Putamen (tissue), 1 donor: ENCODE measurements around the gene GFOD2.

ENCODE experiments used
- DNase-seq: peaks from one replicate; pipeline ENCODE4 v3.0.0-alpha.2; 2016; ENCODE audit warnings: low spot score

The GFOD2 gene

GRCh38 chr16:67731753-67732095 lies 12.6 kb upstream of the GFOD2 start:
- no peak for DNase-seq

GRCh38 chr16:67731071-67731752 lies 12.1 kb upstream of the GFOD2 start:
- DNase-seq = no peak

- DNase-seq = no peak
Observed at GRCh38 chr16:67730326-67730725, 11.2 kb upstream of the GFOD2 start.

GRCh38 chr16:67729636-67730248 lies 10.6 kb upstream of the GFOD2 start:
- no peak for DNase-seq

GRCh38 chr16:67727521-67728485 lies 8.7 kb upstream of the GFOD2 start:
- DNase-seq = no peak

- no peak for DNase-seq
Observed at GRCh38 chr16:67726106-67727034, 7.3 kb upstream of the GFOD2 start.

GRCh38 chr16:67723911-67724305 lies 4.8 kb upstream of the GFOD2 start:
- no peak for DNase-seq

GRCh38 chr16:67723151-67723910 lies 4.2 kb upstream of the GFOD2 start:
- no peak for DNase-seq

- peak; percentile 10 for DNase-seq
Observed at GRCh38 chr16:67720236-67720635, 1.1 kb upstream of the GFOD2 start.

GRCh38 chr16:67719778-67720144 lies 645 bp upstream of the GFOD2 start:
- peak; percentile 61 for DNase-seq

GRCh38 chr16:67718668-67719047 lies 458 bp downstream of the GFOD2 start:
- no peak for DNase-seq

- DNase-seq = no peak
Observed at GRCh38 chr16:67716097-67716496, 3.0 kb downstream of the GFOD2 start.

- no peak for DNase-seq
Observed at GRCh38 chr16:67714522-67714921, 4.6 kb downstream of the GFOD2 start.

GRCh38 chr16:67713647-67714273 lies 5.4 kb downstream of the GFOD2 start:
- no peak for DNase-seq

GRCh38 chr16:67710607-67711006 lies 8.5 kb downstream of the GFOD2 start:
- DNase-seq = no peak

GRCh38 chr16:67709050-67709449 lies 10.1 kb downstream of the GFOD2 start:
- no peak for DNase-seq

- DNase-seq = no peak
Observed at GRCh38 chr16:67708368-67708771, 10.7 kb downstream of the GFOD2 start.

GRCh38 chr16:67707790-67708189 lies 11.3 kb downstream of the GFOD2 start:
- DNase-seq = peak; percentile 13

- no peak for DNase-seq
Observed at GRCh38 chr16:67707210-67707609, 11.9 kb downstream of the GFOD2 start.

GRCh38 chr16:67704110-67704509 lies 15.0 kb downstream of the GFOD2 start:
- DNase-seq = no peak

- DNase-seq = no peak
Observed at GRCh38 chr16:67703626-67704025, 15.5 kb downstream of the GFOD2 start.
